Osteocyte (in vitro differentiated cells): ENCODE results near the gene IER5. TPM values are rescaled to one million over a fixed set of nuclear protein-coding genes. Genes with fewer than 3 reads are reported as not detected.

Source experiments
- DNase-seq: peaks from one replicate; pipeline ENCODE4 v3.0.0; 2021; ENCODE audit warnings: mixed read lengths; ENCODE audit not compliant: unreplicated experiment; ENCODE audit errors: extremely low spot score
- H3K27ac Mint-ChIP-seq: one replicate; pipeline ENCODE4 v1.8.0; 2021; ENCODE audit warnings: mild to moderate bottlenecking, mixed read lengths; ENCODE audit not compliant: unreplicated experiment
- H3K27me3 Mint-ChIP-seq: one replicate; pipeline ENCODE4 v1.8.0; 2021; ENCODE audit warnings: mixed read lengths; ENCODE audit not compliant: unreplicated experiment
- H3K36me3 Mint-ChIP-seq: one replicate; pipeline ENCODE4 v1.8.0; 2021; ENCODE audit warnings: mixed read lengths; ENCODE audit not compliant: unreplicated experiment
- H3K4me1 Mint-ChIP-seq: one replicate; pipeline ENCODE4 v1.8.0; 2021; ENCODE audit warnings: mixed read lengths; ENCODE audit not compliant: unreplicated experiment
- H3K4me3 Mint-ChIP-seq: one replicate; pipeline ENCODE4 v1.8.0; 2021; ENCODE audit warnings: mild to moderate bottlenecking, moderate library complexity, mixed read lengths; ENCODE audit not compliant: unreplicated experiment
- H3K9me3 Mint-ChIP-seq: one replicate; pipeline ENCODE4 v1.8.0; 2021; ENCODE audit warnings: mixed read lengths; ENCODE audit not compliant: unreplicated experiment
- total RNA-seq: library from RNA; stranded (reverse); gene quantifications from 2 replicates; pipeline ENCODE4 v1.2.1, GENCODE V29; 2021
- TF ChIP-seq, protein P1 (sequence below): fragments of 200-600 bp; sonication (generic); IDR thresholded peaks from 2 replicates; pipeline ENCODE4 v1.5.0; 2021; ENCODE audit warnings: antibody characterized with exemption, mild to moderate bottlenecking, moderate library complexity

The IER5 gene
- total RNA-seq, 1 donor from 2014 or later, result 29.8 TPM

DNA sequence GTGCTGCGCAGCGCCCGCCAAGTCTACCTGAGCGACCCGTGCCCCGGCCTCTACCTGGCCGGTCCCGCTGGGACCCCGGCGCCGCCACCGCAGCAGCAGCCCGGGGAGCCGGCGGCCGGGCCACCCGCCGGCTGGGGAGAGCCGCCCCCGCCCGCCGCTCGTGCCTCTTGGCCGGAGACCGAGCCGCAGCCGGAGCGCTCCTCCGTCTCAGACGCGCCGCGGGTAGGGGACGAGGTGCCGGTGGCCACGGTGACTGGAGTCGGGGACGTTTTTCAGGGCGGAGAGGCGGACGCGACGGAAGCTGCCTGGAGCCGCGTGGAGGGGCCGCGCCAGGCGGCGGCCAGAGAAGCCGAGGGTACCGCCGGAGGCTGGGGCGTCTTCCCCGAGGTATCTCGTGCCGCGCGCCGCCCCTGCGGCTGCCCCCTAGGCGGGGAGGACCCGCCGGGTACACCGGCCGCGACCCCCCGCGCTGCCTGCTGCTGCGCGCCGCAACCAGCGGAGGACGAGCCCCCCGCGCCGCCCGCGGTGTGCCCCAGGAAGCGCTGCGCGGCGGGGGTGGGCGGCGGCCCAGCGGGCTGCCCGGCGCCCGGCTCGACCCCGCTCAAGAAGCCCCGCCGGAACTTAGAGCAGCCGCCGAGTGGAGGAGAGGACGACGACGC, 646 bp downstream of the IER5 start:
- TF ChIP-seq, protein P1, sequence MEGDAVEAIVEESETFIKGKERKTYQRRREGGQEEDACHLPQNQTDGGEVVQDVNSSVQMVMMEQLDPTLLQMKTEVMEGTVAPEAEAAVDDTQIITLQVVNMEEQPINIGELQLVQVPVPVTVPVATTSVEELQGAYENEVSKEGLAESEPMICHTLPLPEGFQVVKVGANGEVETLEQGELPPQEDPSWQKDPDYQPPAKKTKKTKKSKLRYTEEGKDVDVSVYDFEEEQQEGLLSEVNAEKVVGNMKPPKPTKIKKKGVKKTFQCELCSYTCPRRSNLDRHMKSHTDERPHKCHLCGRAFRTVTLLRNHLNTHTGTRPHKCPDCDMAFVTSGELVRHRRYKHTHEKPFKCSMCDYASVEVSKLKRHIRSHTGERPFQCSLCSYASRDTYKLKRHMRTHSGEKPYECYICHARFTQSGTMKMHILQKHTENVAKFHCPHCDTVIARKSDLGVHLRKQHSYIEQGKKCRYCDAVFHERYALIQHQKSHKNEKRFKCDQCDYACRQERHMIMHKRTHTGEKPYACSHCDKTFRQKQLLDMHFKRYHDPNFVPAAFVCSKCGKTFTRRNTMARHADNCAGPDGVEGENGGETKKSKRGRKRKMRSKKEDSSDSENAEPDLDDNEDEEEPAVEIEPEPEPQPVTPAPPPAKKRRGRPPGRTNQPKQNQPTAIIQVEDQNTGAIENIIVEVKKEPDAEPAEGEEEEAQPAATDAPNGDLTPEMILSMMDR, result no peak
- DNase-seq, result no peak
- H3K9me3 Mint-ChIP-seq, result no peaks in the 10 kb centered on the region
- H3K27me3 Mint-ChIP-seq, result no peaks in the 10 kb centered on the region
- H3K27ac Mint-ChIP-seq, result peak overlapping the region; percentile 97
- peak overlapping the region; percentile 99 for H3K4me3 Mint-ChIP-seq
- H3K36me3 Mint-ChIP-seq, result peaks cover 22% of the 10 kb centered on the region
- H3K4me1 Mint-ChIP-seq, result peaks cover 49% of the 10 kb centered on the region

DNA sequence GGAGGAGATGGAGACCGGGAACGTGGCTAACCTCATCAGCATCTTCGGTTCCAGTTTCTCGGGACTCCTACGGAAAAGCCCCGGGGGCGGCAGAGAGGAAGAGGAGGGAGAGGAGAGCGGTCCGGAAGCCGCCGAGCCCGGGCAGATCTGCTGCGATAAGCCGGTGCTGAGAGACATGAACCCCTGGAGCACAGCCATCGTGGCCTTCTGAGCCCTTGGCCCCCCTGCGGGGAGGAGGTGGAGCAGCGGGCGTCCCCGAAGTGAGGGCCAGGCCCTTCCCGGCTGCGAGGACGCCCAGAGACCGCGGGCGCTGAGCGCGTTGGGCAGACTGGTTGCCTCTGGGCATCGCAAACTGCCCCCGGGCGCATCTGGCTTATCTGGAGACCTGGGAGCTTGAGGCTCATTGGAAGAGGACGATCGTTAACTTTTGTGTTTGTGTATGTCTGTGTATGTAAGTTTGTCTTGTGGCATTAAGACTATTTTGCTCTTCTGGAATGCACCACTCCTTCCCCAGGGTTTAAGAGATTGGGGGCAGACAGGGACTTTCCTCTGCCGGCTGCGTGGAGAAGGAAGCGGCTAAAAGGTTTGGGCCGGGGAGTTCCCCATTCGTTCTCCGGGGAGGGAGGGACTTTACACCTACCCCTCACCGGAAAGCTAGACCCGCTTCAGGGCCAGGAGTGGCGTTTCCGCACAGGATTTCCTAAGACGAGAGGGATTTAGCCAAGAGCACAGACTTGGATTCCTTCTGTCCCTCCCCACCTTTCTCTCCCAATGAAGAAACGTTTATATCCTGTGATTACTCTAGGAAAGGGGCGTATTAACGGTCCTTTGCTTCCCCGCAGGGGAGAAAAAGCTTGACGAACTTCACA, 1.4 kb downstream of the IER5 start:
- peak; percentile 85 for DNase-seq
- H3K27me3 Mint-ChIP-seq, result no peaks in the 10 kb centered on the region
- peaks cover 22% of the 10 kb centered on the region for H3K36me3 Mint-ChIP-seq
- TF ChIP-seq, protein P1, result no peak
- H3K27ac Mint-ChIP-seq, result peak overlapping the region; percentile 97
- peaks cover 57% of the 10 kb centered on the region for H3K4me1 Mint-ChIP-seq
- H3K9me3 Mint-ChIP-seq, result no peaks in the 10 kb centered on the region
- peak overlapping the region; percentile 99 for H3K4me3 Mint-ChIP-seq

DNA sequence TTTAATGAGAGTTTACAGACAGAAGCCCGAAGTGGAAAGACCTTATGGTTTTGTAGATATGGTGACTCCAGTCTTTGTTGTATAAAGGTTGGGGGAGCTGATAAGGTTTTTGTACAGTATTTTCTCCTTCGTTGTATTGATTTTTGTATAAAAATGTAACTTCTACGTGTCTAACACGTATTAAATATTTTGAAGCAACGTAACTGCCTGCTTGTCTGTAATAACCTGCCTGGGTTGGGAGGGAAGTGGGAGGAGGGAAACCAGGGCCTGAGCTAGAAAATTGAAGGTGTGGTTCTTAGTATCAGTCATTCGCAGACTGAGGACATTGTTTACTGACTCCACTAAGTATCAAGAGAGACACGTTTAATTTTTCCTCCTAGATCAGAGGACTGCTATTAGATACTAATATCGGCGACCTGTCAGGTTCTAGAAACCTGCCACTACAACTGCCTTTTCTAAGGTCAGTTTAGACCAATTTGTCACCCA, 2.2 kb downstream of the IER5 start:
- Mint-ChIP-seq H3K36me3 (peaks cover 22% of the 10 kb centered on the region), H3K27me3 (no peaks in the 10 kb centered on the region), H3K4me3 (peak overlapping the region; percentile 99), H3K27ac (peak overlapping the region; percentile 97), H3K4me1 (peaks cover 65% of the 10 kb centered on the region), H3K9me3 (no peaks in the 10 kb centered on the region)
- TF ChIP-seq, protein P1, result no peak
- DNase-seq, result no peak

DNA sequence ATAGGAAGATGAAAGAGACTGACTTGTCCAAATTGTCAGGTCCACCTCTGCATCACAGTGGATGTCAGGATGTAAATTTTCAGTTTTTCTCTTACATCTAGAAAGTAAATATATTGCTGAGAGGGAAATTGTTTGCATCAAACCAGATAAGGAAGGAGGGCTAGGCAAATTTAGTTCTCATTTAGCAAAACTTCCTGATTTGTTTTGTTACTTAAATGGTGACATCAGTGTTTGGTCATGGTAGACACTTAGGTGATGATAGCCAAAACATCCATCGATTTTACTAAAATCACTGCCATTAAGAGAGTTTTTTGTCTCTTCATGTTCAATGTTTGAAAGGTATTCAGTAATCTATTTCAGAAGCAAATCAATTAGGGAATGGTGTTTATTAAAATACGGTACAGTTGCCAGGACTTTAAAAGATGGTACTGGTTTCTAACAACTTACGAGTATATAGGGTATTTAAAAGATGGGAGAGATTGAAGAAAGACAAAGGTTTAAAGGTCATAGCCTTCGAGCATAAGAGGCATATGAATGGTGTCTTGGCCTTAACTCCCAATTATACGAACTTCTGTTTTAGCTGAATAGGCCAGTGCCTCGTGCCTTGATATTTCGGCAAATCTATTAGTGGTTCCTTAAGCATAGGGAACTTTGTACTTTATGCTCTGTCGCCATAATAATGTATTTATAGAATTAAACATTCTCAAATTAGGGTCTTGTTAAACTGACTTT, 3.0 kb downstream of the IER5 start:
- Mint-ChIP-seq H3K9me3 (no peaks in the 10 kb centered on the region), H3K4me3 (peak overlapping the region; percentile 99), H3K36me3 (peaks cover 22% of the 10 kb centered on the region), H3K27me3 (no peaks in the 10 kb centered on the region), H3K4me1 (peaks cover 71% of the 10 kb centered on the region), H3K27ac (peak overlapping the region; percentile 97)
- TF ChIP-seq, protein P1, result no peak
- no peak for DNase-seq
